SK-N-MC (cell line): ENCODE results near the gene USP40.

Experiments
- EZH2 ChIP-seq: fragments of 200-600 bp; sonication (generic); IDR thresholded peaks from one replicate; pipeline ENCODE4 v1.6.1; 2017; ENCODE audit warnings: antibody characterized with exemption
- FOXP2 ChIP-seq: optimal IDR thresholded peaks from 2 replicates; pipeline ENCODE3; 2011; ENCODE audit warnings: mild to moderate bottlenecking, moderate library complexity; ENCODE audit not compliant: insufficient read depth; ENCODE audit errors: extremely low read length, control extremely low read depth
- POLR2AphosphoS5 ChIP-seq: IDR thresholded peaks from 2 replicates; pipeline ENCODE4 v1.6.1; 2012; ENCODE audit warnings: mild to moderate bottlenecking, low read depth, low read length, borderline replicate concordance

- TF ChIP-seq EZH2 (no peak), FOXP2 (no peak), POLR2AphosphoS5 (no peak)
These were observed 5.9 kb upstream of the USP40 start for GRCh38 chr2:233572468-233572867.
